SK-N-SH (cell line): ENCODE data around the gene CRYBA1. TPM values are rescaled to one million over a fixed set of nuclear protein-coding genes. Genes with fewer than 3 reads are reported as not detected.
A peak's percentile ranks its signal among the peaks of the same experiment; 100 is the strongest.
"Not testable (repeated sequence)": the region's sequence is repeated elsewhere in the genome, so short reads cannot be mapped to it uniquely, and the experiment has no call there.

Source experiments
- CTCF ChIA-PET: fragments of 300-600, 350-600 bp; formaldehyde crosslinking; extraction: SDS; loops from one replicate; lab custom pipeline; 2021; lab: Yijun Ruan, JAX
- POLR2A ChIA-PET: fragments of 350-600 bp; sonication (Branson Sonifier 250); formaldehyde crosslinking; extraction: SDS; loops from one replicate; lab custom pipeline; 2020; ENCODE audit warnings: antibody characterized with exemption, inconsistent platforms; lab: Yijun Ruan, JAX
- DNase-seq: peaks from one replicate; pipeline ENCODE4 v3.0.0; 2012
- H2AFZ ChIP-seq: fragments of 200-600 bp; sonication (generic); 2 replicates; pipeline ENCODE4 v1.8.1; 2016; ENCODE audit warnings: antibody characterized with exemption, mild to moderate bottlenecking, low read depth
- H3F3A ChIP-seq: fragments of 200-600 bp; sonication (generic); replicated peaks from 2 replicates; pipeline ENCODE3; 2016; ENCODE audit warnings: antibody characterized with exemption, mild to moderate bottlenecking; ENCODE audit not compliant: insufficient read depth
- H3K27ac ChIP-seq, 2 experiments: fragments of 200-500 bp in 1 of 2; fragments of 200-600 bp in 1 of 2; sonication (Bioruptor generic) in 1 of 2; sonication (generic), shearing (Covaris generic) in 1 of 2; 2 replicates each; pipeline versions ENCODE4 v1.5.1 to v1.6.1; 2014 to 2016; ENCODE audit warnings: low read depth in 2 of 2, inconsistent platforms in 1 of 2, low read length in 1 of 2, mild to moderate bottlenecking in 1 of 2, mixed read lengths in 1 of 2
- H3K27me3 ChIP-seq: fragments of 200-600 bp; sonication (generic), shearing (Covaris generic); 2 replicates; pipeline ENCODE4 v1.6.1; 2016; ENCODE audit warnings: mixed run types; ENCODE audit not compliant: insufficient read depth
- H3K36me3 ChIP-seq, 2 experiments: fragments of 200-500 bp in 1 of 2; fragments of 200-600 bp in 1 of 2; sonication (Bioruptor generic) in 1 of 2; sonication (generic) in 1 of 2; replicated peaks in 1 of 2; 2 replicates each; pipeline versions ENCODE3 to v1.5.1; 2014 to 2016; ENCODE audit warnings: low read length in 1 of 2, mild to moderate bottlenecking in 1 of 2; ENCODE audit not compliant: insufficient read depth in 2 of 2, control insufficient read depth in 1 of 2
- H3K4me1 ChIP-seq, 2 experiments: fragments of 200-500 bp in 1 of 2; fragments of 200-600 bp in 1 of 2; sonication (Bioruptor generic) in 1 of 2; sonication (generic), shearing (Covaris generic) in 1 of 2; 2 replicates each; pipeline versions ENCODE4 v1.5.1 to v1.6.1; 2014 to 2016; ENCODE audit warnings: low read depth in 1 of 2, low read length in 1 of 2, mixed run types in 1 of 2; ENCODE audit not compliant: insufficient read depth in 2 of 2, control insufficient read depth in 1 of 2
- H3K4me2 ChIP-seq: fragments of 200-600 bp; sonication (generic), shearing (Covaris generic); 2 replicates; pipeline ENCODE4 v1.6.1; 2017; ENCODE audit warnings: mixed run types
- H3K4me3 ChIP-seq, 2 experiments: fragments of 200-500 bp in 1 of 2; fragments of 200-600 bp in 1 of 2; sonication (Bioruptor generic) in 1 of 2; sonication (generic), shearing (Covaris generic) in 1 of 2; 2 replicates each; pipeline versions ENCODE4 v1.5.1 to v1.8.1; 2014 to 2016; ENCODE audit warnings: low read depth in 2 of 2, inconsistent platforms in 1 of 2, low read length in 1 of 2, mild to moderate bottlenecking in 1 of 2, mixed read lengths in 1 of 2, moderate library complexity in 1 of 2
- H3K79me2 ChIP-seq: fragments of 200-600 bp; sonication (generic); 2 replicates; pipeline ENCODE4 v1.8.1; 2017; ENCODE audit warnings: mild to moderate bottlenecking; ENCODE audit not compliant: insufficient read depth
- H3K9ac ChIP-seq: fragments of 200-600 bp; sonication (generic); 2 replicates; pipeline ENCODE4 v1.6.1; 2017; ENCODE audit warnings: mixed run types
- H3K9me2 ChIP-seq: fragments of 200-600 bp; sonication (generic); 2 replicates; pipeline ENCODE4 v1.6.1; 2017; ENCODE audit warnings: mixed run types
- H3K9me3 ChIP-seq: fragments of 200-600 bp; sonication (generic); 2 replicates; pipeline ENCODE4 v1.6.1; 2017; ENCODE audit warnings: mixed run types, mild to moderate bottlenecking, moderate library complexity
- H4K20me1 ChIP-seq: fragments of 200-600 bp; sonication (generic); 2 replicates; pipeline ENCODE4 v1.6.1; 2017; ENCODE audit warnings: mild to moderate bottlenecking, mixed run types; ENCODE audit not compliant: insufficient read depth
- ELF1 ChIP-seq: IDR thresholded peaks from 2 replicates; pipeline ENCODE4 v1.4.0; 2012
- EP300 ChIP-seq, 2 experiments: IDR thresholded peaks; 2 replicates each; pipeline versions ENCODE4 v1.4.0 to v1.6.1; 2012; ENCODE audit warnings: borderline replicate concordance in 1 of 2, low read depth in 1 of 2, low read length in 1 of 2
- EZH2phosphoT487 ChIP-seq: fragments of 200-600 bp; sonication (generic); IDR thresholded peaks from 2 replicates; pipeline ENCODE4 v1.6.1; 2017; ENCODE audit warnings: low read depth, mixed run types, mild to moderate bottlenecking, antibody characterized with exemption, moderate library complexity, borderline replicate concordance
- FOSL2 ChIP-seq: IDR thresholded peaks from 2 replicates; pipeline ENCODE4 v1.4.0; 2012; ENCODE audit warnings: low read depth, mild to moderate bottlenecking, moderate library complexity, borderline replicate concordance
- RCOR1 ChIP-seq: fragments of 150-350 bp; IDR thresholded peaks from 2 replicates; pipeline ENCODE4 v1.6.1; 2017; ENCODE audit warnings: antibody characterized with exemption, low read length
- RFX5 ChIP-seq: IDR thresholded peaks from 2 replicates; pipeline ENCODE4 v1.6.1; 2012; ENCODE audit warnings: mild to moderate bottlenecking, improper control_type of control experiment, low read length
- SIN3A ChIP-seq: IDR thresholded peaks from 2 replicates; pipeline ENCODE4 v1.6.1; 2012; ENCODE audit warnings: low read depth, mild to moderate bottlenecking, low read length, moderate library complexity, borderline replicate concordance
- SMC3 ChIP-seq: IDR thresholded peaks from 2 replicates; pipeline ENCODE4 v1.6.1; 2012; ENCODE audit warnings: low read depth, low read length, improper control_type of control experiment
- YY1 ChIP-seq: IDR thresholded peaks from 2 replicates; pipeline ENCODE4 v1.4.0; 2012; ENCODE audit warnings: low read depth, mild to moderate bottlenecking
- WGBS: methylation state at CpG from one replicate; pipeline ENCODE4 v1.1.6; 2017; ENCODE audit warnings: low lambda C conversion rate; 5-methylcytosine and 5-hydroxymethylcytosine counted together
- polyA plus RNA-seq, 3 experiments: library from polyadenylated mRNA; depleted of rRNA; stranded (reverse); fragments of >200 nt; gene quantifications; 2 replicates each; pipeline ENCODE4 v1.2.3, GENCODE V29; 2012
- TF ChIP-seq, protein P1 (sequence below): IDR thresholded peaks from 2 replicates; pipeline ENCODE4 v1.4.0; 2012; ENCODE audit warnings: low read depth
- TF ChIP-seq, protein P2 (sequence below): IDR thresholded peaks from 2 replicates; pipeline ENCODE4 v1.6.1; 2012; ENCODE audit warnings: mild to moderate bottlenecking, low read depth, low read length, moderate library complexity

Gene CRYBA1
- polyA plus RNA-seq, 1 of the 3 experiments (the other 2 are of a cell fraction), result not detected

DNA sequence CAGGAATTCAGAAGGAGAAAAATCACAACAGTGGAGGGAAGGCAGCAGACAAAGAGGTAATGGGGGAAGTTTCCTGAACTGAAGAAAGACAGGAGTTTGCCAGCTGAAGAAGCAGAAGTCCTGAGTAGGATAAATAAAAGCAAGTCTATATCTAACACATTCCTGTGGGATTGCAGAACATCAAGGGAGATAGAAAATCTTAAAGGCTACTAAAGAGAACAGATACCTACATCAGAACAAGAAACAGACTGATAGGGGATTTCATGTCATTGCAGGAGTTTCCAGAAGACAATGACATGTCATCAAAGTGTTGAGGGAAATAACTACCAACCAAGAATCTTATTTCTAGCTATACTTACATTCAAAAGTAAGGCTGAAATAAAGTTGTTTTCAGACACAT is 21.3 kb upstream of the CRYBA1 start:
- 0 out of 2 replicates have a peak overlapping the region, but pooled peaks have one; percentile 63 for H2AFZ ChIP-seq
- POLR2A ChIA-PET, result no interaction called here
- H3K4me2 ChIP-seq, result no peak overlapping the region
- H3K27ac ChIP-seq, result no peak overlapping the region
- peaks cover 0 to 4% of the 10 kb centered on the region in 2 experiments; a peak in 1 of 4 replicates for H3K4me1 ChIP-seq
- CTCF ChIA-PET, result interaction anchor here (0.9 to 19.8 kb wide), 2 partner anchors 46 to 79 kb away, joined by 4 to 438 read pairs; partner anchors contain the start of gene MYO18A
- H4K20me1 ChIP-seq, result no peaks in the 10 kb centered on the region
- no peaks in the 10 kb centered on the region for H3K27me3 ChIP-seq
- H3F3A ChIP-seq, result no peaks in the 10 kb centered on the region
- no peak for DNase-seq
- H3K36me3 ChIP-seq, result no peaks in the 10 kb centered on the region
- H3K4me3 ChIP-seq, result no peak overlapping the region
- TF ChIP-seq SIN3A (no peak), RFX5 (no peak), SMC3 (no peak), YY1 (no peak), RCOR1 (no peak), ELF1 (no peak), EP300 (IDR thresholded peaks at IDR 0.05; ENCODE audit: borderline replicate concordance in 1 of 2, low read depth in 1 of 2, low read length in 1 of 2) (no peak), EZH2phosphoT487 (no peak), FOSL2 (no peak)
- TF ChIP-seq, protein P1, sequence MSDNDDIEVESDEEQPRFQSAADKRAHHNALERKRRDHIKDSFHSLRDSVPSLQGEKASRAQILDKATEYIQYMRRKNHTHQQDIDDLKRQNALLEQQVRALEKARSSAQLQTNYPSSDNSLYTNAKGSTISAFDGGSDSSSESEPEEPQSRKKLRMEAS, result no peak
- TF ChIP-seq, all 33 proteins: peak for 0
- Histone ChIP-seq H3K9ac (no peak overlapping the region), H3K9me2 (no peaks in the 10 kb centered on the region), H3K79me2 (no peaks in the 10 kb centered on the region), H3K9me3 (no peaks in the 10 kb centered on the region)

DNA sequence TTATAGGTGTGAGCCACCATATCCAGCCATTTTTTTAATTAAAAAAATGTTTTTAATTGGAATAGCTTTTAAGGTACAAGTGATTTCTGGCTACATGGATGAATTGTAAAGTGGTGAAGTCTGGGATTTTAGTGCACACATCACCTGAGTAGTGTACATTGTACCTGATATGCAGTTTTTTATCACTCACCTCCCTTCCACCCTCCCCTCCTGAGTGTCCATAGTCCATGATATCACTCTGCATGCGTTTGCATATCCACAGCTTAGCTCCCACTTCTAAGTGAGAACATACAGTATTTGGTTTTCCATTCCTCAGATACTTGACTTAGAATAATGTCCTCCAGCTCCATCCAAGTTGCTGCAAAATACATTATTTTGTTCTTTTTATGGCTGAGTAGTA is 13.4 kb upstream of the CRYBA1 start:
- H2AFZ ChIP-seq, result no peak overlapping the region
- no peaks in the 10 kb centered on the region for H3K9me2 ChIP-seq
- H3F3A ChIP-seq, result peaks cover 4% of the 10 kb centered on the region
- DNase-seq, result no peak
- H3K4me2 ChIP-seq, result no peak overlapping the region
- H3K9me3 ChIP-seq, result no peaks in the 10 kb centered on the region
- POLR2A ChIA-PET, result no interaction called here
- H3K27ac ChIP-seq, result no peak overlapping the region
- H3K4me1 ChIP-seq, result peaks cover 0 to 8% of the 10 kb centered on the region in 2 experiments; a peak in 1 of 4 replicates
- no peak overlapping the region for H3K4me3 ChIP-seq
- no peak overlapping the region for H3K9ac ChIP-seq
- no peaks in the 10 kb centered on the region for H3K36me3 ChIP-seq
- TF ChIP-seq, protein P2, sequence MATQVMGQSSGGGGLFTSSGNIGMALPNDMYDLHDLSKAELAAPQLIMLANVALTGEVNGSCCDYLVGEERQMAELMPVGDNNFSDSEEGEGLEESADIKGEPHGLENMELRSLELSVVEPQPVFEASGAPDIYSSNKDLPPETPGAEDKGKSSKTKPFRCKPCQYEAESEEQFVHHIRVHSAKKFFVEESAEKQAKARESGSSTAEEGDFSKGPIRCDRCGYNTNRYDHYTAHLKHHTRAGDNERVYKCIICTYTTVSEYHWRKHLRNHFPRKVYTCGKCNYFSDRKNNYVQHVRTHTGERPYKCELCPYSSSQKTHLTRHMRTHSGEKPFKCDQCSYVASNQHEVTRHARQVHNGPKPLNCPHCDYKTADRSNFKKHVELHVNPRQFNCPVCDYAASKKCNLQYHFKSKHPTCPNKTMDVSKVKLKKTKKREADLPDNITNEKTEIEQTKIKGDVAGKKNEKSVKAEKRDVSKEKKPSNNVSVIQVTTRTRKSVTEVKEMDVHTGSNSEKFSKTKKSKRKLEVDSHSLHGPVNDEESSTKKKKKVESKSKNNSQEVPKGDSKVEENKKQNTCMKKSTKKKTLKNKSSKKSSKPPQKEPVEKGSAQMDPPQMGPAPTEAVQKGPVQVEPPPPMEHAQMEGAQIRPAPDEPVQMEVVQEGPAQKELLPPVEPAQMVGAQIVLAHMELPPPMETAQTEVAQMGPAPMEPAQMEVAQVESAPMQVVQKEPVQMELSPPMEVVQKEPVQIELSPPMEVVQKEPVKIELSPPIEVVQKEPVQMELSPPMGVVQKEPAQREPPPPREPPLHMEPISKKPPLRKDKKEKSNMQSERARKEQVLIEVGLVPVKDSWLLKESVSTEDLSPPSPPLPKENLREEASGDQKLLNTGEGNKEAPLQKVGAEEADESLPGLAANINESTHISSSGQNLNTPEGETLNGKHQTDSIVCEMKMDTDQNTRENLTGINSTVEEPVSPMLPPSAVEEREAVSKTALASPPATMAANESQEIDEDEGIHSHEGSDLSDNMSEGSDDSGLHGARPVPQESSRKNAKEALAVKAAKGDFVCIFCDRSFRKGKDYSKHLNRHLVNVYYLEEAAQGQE, result no peak
- CTCF ChIA-PET, result interaction anchor here (1.1 to 5.2 kb wide), 5 partner anchors 10 to 281 kb away, joined by 3 to 34 read pairs (median 5); no protein-coding TSS in a partner anchor
- WGBS, result 88% methylated on average over 1 of the region's 1 CpG
- no peaks in the 10 kb centered on the region for H4K20me1 ChIP-seq
- no peaks in the 10 kb centered on the region for H3K27me3 ChIP-seq
- no peaks in the 10 kb centered on the region for H3K79me2 ChIP-seq

DNA sequence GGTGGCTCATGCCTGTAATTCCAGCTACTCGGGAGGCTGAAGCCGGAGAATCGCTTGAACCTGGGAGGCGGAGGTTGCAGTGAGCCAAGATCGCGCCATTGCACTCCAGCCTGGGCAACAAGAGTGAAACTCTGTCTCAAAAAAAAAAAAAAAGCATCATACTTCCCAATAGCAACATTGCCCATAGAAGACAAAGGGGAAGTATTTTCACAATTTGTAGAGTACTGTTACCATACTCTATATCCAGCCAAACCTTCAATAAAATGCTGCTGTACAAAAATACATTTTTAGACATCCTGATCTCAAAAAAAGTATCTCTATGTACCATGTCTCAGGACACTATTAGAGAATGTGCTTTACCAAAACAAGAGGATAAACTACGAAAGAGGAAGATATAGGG is 11.7 kb upstream of the CRYBA1 start:
- H3K4me1 ChIP-seq, H3F3A ChIP-seq, H3K27me3 ChIP-seq, H2AFZ ChIP-seq, DNase-seq, H3K4me2 ChIP-seq, H3K9me3 ChIP-seq, H3K9ac ChIP-seq, H3K36me3 ChIP-seq, H3K4me3 ChIP-seq, H4K20me1 ChIP-seq, H3K27ac ChIP-seq, H3K9me2 ChIP-seq, POLR2A ChIA-PET, H3K79me2 ChIP-seq: not testable (repeated sequence)
- WGBS, result 96% methylated on average over 7 of the region's 7 CpGs
- CTCF ChIA-PET, result interaction anchor here (1.4 to 5.2 kb wide), 3 partner anchors 8 to 55 kb away, joined by 3 to 34 read pairs (median 13); partner anchors contain the start of gene MYO18A
